Fibroblast of pulmonary artery (primary cell): ENCODE data around the gene DLD.
"Not testable (repeated sequence)": the region's sequence is repeated elsewhere in the genome, so short reads cannot be mapped to it uniquely, and the experiment has no call there.

Source experiments
- DNase-seq: peaks from one replicate; pipeline ENCODE4 v3.0.0-alpha.2; 2010; ENCODE audit warnings: low read depth
- H3K4me3 ChIP-seq: replicated peaks from 2 replicates; pipeline ENCODE4 v1.5.1; 2011; ENCODE audit warnings: low read depth, mild to moderate bottlenecking, control low read depth, low read length, moderate library complexity
- CTCF ChIP-seq: IDR thresholded peaks from 2 replicates; pipeline ENCODE4 v1.5.1; 2011; ENCODE audit warnings: mild to moderate bottlenecking, control low read depth, low read length, inconsistent platforms; ENCODE audit errors: missing control alignments

Gene DLD

GRCh38 chr7:107884066-107884818, 6.7 kb upstream of the DLD start:
- no peak for TF ChIP-seq CTCF
- no peak overlapping the region for H3K4me3 ChIP-seq
- no peak for DNase-seq

- not testable (repeated sequence) for DNase-seq, H3K4me3 ChIP-seq
Observed at GRCh38 chr7:107887827-107888226, 3.2 kb upstream of the DLD start.

- DNase-seq: no peak
- no peak for TF ChIP-seq CTCF
- no peak overlapping the region for H3K4me3 ChIP-seq
Observed at GRCh38 chr7:107889992-107890391, 991 bp upstream of the DLD start.

GRCh38 chr7:107890493-107890961, 456 bp upstream of the DLD start:
- H3K4me3 ChIP-seq: peak overlapping the region; percentile 64
- no peak for TF ChIP-seq CTCF
- no peak for DNase-seq

- H3K4me3 ChIP-seq: peak overlapping the region; percentile 64
- no peak for TF ChIP-seq CTCF
- peak; percentile 21 for DNase-seq
Observed at GRCh38 chr7:107891636-107892366, 818 bp downstream of the DLD start.

- not testable (repeated sequence) for DNase-seq
- H3K4me3 ChIP-seq: peak overlapping the region; percentile 64
Observed at GRCh38 chr7:107892367-107892741, 1.4 kb downstream of the DLD start.

- H3K4me3 ChIP-seq: no peak overlapping the region
Observed at GRCh38 chr7:107898997-107899594, 8.1 kb downstream of the DLD start.

More at GRCh38 chr7:107898997-107899594, 8.1 kb downstream of the DLD start:
- no peak for DNase-seq
- TF ChIP-seq CTCF: no peak
